LNCAP (cell line): Measurements from ENCODE around the gene ZFYVE21.

Source experiments
- CTCF ChIP-seq: fragments of 450-650 bp; IDR thresholded peaks from 2 replicates; pipeline ENCODE4 v1.5.1; 2017; ENCODE audit warnings: mild to moderate bottlenecking

ZFYVE21 gene

DNA sequence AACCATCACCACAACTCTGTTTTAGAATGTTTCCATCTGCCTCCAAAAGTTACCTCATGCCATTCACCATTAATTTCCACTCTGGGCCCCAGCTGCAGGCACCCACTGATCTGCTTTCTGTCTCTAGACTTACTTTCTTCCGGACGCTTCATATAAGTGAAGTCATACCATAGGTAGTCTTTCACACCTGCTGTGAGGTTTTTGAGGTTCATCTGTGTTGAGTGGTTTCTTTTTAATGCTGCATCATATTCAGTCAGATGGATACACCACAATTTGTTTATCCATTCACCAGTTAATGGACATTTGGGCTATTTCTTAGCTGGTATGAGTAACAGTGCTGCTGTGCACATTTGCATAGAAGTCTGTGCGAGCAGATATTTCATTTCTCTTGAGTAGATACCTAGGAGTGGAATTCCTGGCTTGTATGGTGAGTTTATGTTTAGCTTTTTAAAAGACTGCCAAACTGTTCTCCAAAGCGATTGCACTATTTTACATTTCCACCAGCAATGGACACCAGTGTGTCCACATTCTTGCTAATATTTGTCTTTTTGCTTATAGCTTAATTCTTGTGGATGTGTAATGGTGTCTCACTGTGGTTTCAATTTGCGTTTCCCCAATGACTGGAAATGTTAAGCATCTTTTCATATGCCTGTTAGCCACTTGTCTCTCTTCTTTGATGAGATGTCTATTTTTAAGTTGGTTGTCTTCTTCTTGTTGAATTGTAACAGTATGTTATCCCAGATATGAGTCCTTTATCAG is 48.3 kb downstream of the ZFYVE21 start:
- TF ChIP-seq CTCF: no peak

DNA sequence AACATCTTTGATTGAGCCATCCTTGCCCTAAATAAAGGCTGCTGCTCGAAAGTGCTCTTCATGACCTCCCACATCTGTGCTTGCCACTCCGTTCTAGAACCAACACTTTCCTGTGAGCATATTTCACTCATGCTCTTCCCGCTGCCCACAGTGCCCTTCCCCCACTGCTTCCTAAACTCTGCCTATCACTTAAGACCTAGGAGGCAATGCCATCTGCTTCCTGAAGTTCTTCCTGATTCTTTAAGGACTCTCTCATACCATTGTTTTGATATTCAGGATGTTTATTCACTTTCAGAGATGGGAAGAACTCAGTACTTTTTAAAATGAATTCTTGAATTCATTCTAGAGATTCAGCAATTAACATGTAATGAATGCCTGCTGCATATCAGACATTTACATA is 49.9 kb downstream of the ZFYVE21 start:
- TF ChIP-seq CTCF: no peak

GRCh38 chr14:103767336-103767894 is 51.8 kb downstream of the ZFYVE21 start:
- TF ChIP-seq CTCF: no peak

DNA sequence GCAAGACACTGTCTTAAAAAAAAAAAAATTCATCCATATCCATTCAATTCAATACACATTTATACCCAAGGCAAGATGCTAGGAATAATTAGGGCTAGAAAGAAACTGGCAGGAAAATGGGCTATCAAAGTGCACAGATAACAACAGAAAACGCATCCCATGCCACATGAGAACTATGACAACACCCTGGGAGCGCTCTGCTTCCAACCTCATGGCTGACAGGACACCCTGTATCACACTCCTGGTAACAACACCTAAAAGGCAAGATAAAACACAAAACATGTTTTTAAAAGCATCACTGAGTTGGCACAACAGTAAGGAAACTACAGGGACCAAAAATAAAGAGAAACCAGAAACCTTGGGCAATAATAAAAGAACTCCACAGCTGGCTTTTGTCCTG is 54.9 kb downstream of the ZFYVE21 start:
- no peak for TF ChIP-seq CTCF

GRCh38 chr14:103770902-103771301 is 55.3 kb downstream of the ZFYVE21 start:
- TF ChIP-seq CTCF: no peak

GRCh38 chr14:103772078-103772712 is 56.6 kb downstream of the ZFYVE21 start:
- no peak for TF ChIP-seq CTCF

DNA sequence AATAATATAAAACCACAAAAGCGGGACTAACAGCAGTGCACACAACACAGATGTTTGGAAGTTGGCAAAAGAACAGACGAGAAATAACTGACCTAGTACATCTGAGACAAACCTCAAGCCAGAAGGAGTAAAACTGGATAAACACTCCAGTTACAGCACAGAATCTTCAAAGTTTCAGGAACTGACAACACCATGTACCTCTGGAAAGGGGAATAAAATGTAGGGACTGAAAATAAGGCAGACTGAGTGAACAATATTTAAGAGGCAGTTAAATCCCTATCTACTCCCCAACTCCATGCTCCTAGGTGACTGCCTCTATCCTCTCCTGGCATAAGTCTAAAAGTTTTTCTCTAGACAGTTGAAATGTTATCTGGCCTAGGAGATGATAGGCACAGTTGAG is 57.9 kb downstream of the ZFYVE21 start:
- no peak for TF ChIP-seq CTCF
